Neural crest cell (in vitro differentiated cells): Measurements from ENCODE around the gene RPS14. TPM values are rescaled to one million over a fixed set of nuclear protein-coding genes. Genes with fewer than 3 reads are reported as not detected.
A peak's percentile ranks its signal among the peaks of the same experiment; 100 is the strongest.

ENCODE experiments used
- DNase-seq: peaks from one replicate; pipeline ENCODE4 v3.0.0; 2021; ENCODE audit warnings: low read depth, mixed read lengths, low spot score
- H3K27ac Mint-ChIP-seq: one replicate; pipeline ENCODE4 v1.8.0; 2021; ENCODE audit warnings: mild to moderate bottlenecking, mixed read lengths; ENCODE audit not compliant: unreplicated experiment
- H3K27me3 Mint-ChIP-seq: 2 replicates; pipeline ENCODE4 v1.8.0; 2021; ENCODE audit warnings: low read depth, mild to moderate bottlenecking, mixed read lengths
- H3K36me3 Mint-ChIP-seq: 2 replicates; pipeline ENCODE4 v1.8.0; 2021; ENCODE audit warnings: low read depth, mild to moderate bottlenecking, mixed read lengths
- H3K4me1 Mint-ChIP-seq: 2 replicates; pipeline ENCODE4 v1.8.0; 2021; ENCODE audit warnings: mixed read lengths
- H3K4me3 Mint-ChIP-seq: one replicate; pipeline ENCODE4 v1.8.0; 2021; ENCODE audit warnings: mild to moderate bottlenecking, mixed read lengths
- H3K9me3 Mint-ChIP-seq: 2 replicates; pipeline ENCODE4 v1.8.0; 2021; ENCODE audit warnings: mixed read lengths
- CTCF ChIP-seq: fragments of 200-600 bp; sonication (generic); conservative IDR thresholded peaks from 2 replicates; pipeline ENCODE4 v1.5.0; 2021; ENCODE audit warnings: antibody characterized with exemption, mild to moderate bottlenecking
- total RNA-seq: library from RNA; stranded (reverse); gene quantifications from 2 replicates; pipeline ENCODE4 v1.2.1, GENCODE V29; 2021

Gene RPS14
- total RNA-seq, 1 donor from 2014 or later: 2,170 TPM

GRCh38 chr5:150434464-150434863 lies 15.1 kb downstream of the RPS14 start:
- Mint-ChIP-seq H3K9me3 (no peaks in the 10 kb centered on the region), H3K4me3 (no peak overlapping the region), H3K27me3 (no peaks in the 10 kb centered on the region), H3K4me1 (peaks cover 8% of the 10 kb centered on the region), H3K36me3 (no peaks in the 10 kb centered on the region), H3K27ac (no peak overlapping the region)
- no peak for TF ChIP-seq CTCF
- no peak for DNase-seq

- no peak overlapping the region for H3K4me3 Mint-ChIP-seq
- no peaks in the 10 kb centered on the region for H3K36me3 Mint-ChIP-seq
- H3K4me1 Mint-ChIP-seq: peaks cover 19% of the 10 kb centered on the region
- DNase-seq: no peak
- peak overlapping the region; percentile 1 for H3K27ac Mint-ChIP-seq
- no peaks in the 10 kb centered on the region for H3K9me3 Mint-ChIP-seq
- TF ChIP-seq CTCF: no peak
- H3K27me3 Mint-ChIP-seq: no peaks in the 10 kb centered on the region
These were observed 18.0 kb downstream of the RPS14 start for GRCh38 chr5:150431574-150431973.

- Mint-ChIP-seq H3K4me1 (peaks cover 16% of the 10 kb centered on the region), H3K27ac (no peak overlapping the region), H3K27me3 (no peaks in the 10 kb centered on the region)
These were observed 18.5 kb downstream of the RPS14 start for GRCh38 chr5:150431048-150431447.

GRCh38 chr5:150429410-150429873 lies 20.1 kb downstream of the RPS14 start:
- H3K4me3 Mint-ChIP-seq: no peak overlapping the region
- TF ChIP-seq CTCF: no peak
- no peak for DNase-seq
- peaks cover 13% of the 10 kb centered on the region for H3K4me1 Mint-ChIP-seq
- peak overlapping the region; percentile 47 for H3K27ac Mint-ChIP-seq
- no peaks in the 10 kb centered on the region for H3K27me3 Mint-ChIP-seq
- H3K36me3 Mint-ChIP-seq: no peaks in the 10 kb centered on the region
- no peaks in the 10 kb centered on the region for H3K9me3 Mint-ChIP-seq

More at GRCh38 chr5:150431048-150431447, 18.5 kb downstream of the RPS14 start:
- Mint-ChIP-seq H3K4me3 (no peak overlapping the region), H3K36me3 (no peaks in the 10 kb centered on the region), H3K9me3 (no peaks in the 10 kb centered on the region)
- TF ChIP-seq CTCF: no peak
- DNase-seq: no peak

- no peaks in the 10 kb centered on the region for H3K36me3 Mint-ChIP-seq
- H3K4me3 Mint-ChIP-seq: no peak overlapping the region
- H3K4me1 Mint-ChIP-seq: peaks cover 13% of the 10 kb centered on the region
- no peak overlapping the region for H3K27ac Mint-ChIP-seq
- H3K9me3 Mint-ChIP-seq: no peaks in the 10 kb centered on the region
- no peak for DNase-seq
- H3K27me3 Mint-ChIP-seq: no peaks in the 10 kb centered on the region
- no peak for TF ChIP-seq CTCF
These were observed 20.6 kb downstream of the RPS14 start for GRCh38 chr5:150428978-150429377.
